Right lobe of liver (tissue), 6 donors: ENCODE measurements around the gene ADARB1. TPM values are rescaled to one million over a fixed set of nuclear protein-coding genes. Genes with fewer than 3 reads are reported as not detected.

Source experiments
- ATAC-seq, 4 donors: fragments of 200-7000 bp; cut with Tn5 transposase; one replicate each; pipeline ENCODE4 v1.9.1; 2020; ENCODE audit warnings: mild to moderate bottlenecking in 4 of 4, moderate library complexity in 4 of 4
- DNase-seq, 3 donors: peaks; one replicate each; pipeline ENCODE4 v3.0.0-alpha.2; 2020
- H3K27ac ChIP-seq, 3 donors: fragments of 200-600 bp; one replicate each; pipeline ENCODE4 v1.8.0; 2022
- H3K27me3 ChIP-seq, 2 donors: fragments of 200-600 bp; one replicate each; pipeline ENCODE4 v1.8.0; 2022
- H3K36me3 ChIP-seq, 4 donors: fragments of 200-600 bp; sonication (generic) in 1 of 4; one replicate each; pipeline versions ENCODE4 v1.5.1 to v1.8.0; 2017 to 2022; ENCODE audit warnings: control low read depth in 1 of 4
- H3K4me1 ChIP-seq, 4 donors: fragments of 200-600 bp; sonication (generic) in 1 of 4; one replicate each; pipeline versions ENCODE4 v1.5.1 to v1.8.0; 2017 to 2022; ENCODE audit warnings: control low read depth in 1 of 4
- H3K4me3 ChIP-seq, 3 donors: fragments of 200-600 bp; one replicate each; pipeline ENCODE4 v1.8.0; 2022
- H3K9me3 ChIP-seq, 4 donors: fragments of 200-600 bp; sonication (generic) in 1 of 4; one replicate each; pipeline versions ENCODE4 v1.5.1 to v1.8.0; 2017 to 2022; ENCODE audit warnings: control low read depth in 1 of 4
- POLR2A ChIP-seq: fragments of 450-650 bp; IDR thresholded peaks from one replicate; pipeline ENCODE4 v1.6.1; 2017; ENCODE audit warnings: antibody characterized with exemption, mild to moderate bottlenecking
- WGBS: methylation state at CpG from one replicate; pipeline ENCODE4 v1.1.6; 2018; ENCODE audit warnings: low coverage, low lambda C conversion rate; ENCODE audit not compliant: insufficient coverage; ENCODE audit errors: missing lambda C conversion rate; 5-methylcytosine and 5-hydroxymethylcytosine counted together
- intact Hi-C, 2 donors: fragments of 100-400 bp; cut with DNase I; formaldehyde crosslinking; loops; one replicate each; pipeline versions ENCODE4 v1.11.2 to v1.14.1; 2022
- total RNA-seq, 6 experiments: library from RNA; depleted of rRNA in 2 of 6; stranded (reverse); fragments of >200 nt in 2 of 6; fragmentation: NEBNext Ultra II Directional in 3 of 6; extraction: Animal tissue kit (Norgen Biotek cat#: 25700) in 3 of 6; gene quantifications; one replicate each; pipeline versions ENCODE4 v1.1.0 to v1.2.4, GENCODE V29; 2016 to 2023
- TF ChIP-seq, protein P1 (sequence below), 4 donors: fragments of 200-600 bp in 3 of 4; fragments of 450-650 bp in 1 of 4; IDR thresholded peaks; one replicate each; pipeline versions ENCODE4 v1.5.1 to v1.8.0; 2016 to 2022; ENCODE audit warnings: antibody characterized with exemption in 4 of 4, mild to moderate bottlenecking in 2 of 4
- donor health status: DM: no; HTN: yes; CAD: no.
- donor health status: DM: no; HTN: no; CAD: no.
- donor health status: DM: no; HTN: no; CAD: no.
- donor health status: DM: no; HTN: yes; CAD: no.
- donor health status: DM: no; HTN: yes; CAD: no.

The ADARB1 gene
- total RNA-seq, 6 experiments from 2014 or later: 4.7 to 9.9 (median 8.6) TPM

DNA sequence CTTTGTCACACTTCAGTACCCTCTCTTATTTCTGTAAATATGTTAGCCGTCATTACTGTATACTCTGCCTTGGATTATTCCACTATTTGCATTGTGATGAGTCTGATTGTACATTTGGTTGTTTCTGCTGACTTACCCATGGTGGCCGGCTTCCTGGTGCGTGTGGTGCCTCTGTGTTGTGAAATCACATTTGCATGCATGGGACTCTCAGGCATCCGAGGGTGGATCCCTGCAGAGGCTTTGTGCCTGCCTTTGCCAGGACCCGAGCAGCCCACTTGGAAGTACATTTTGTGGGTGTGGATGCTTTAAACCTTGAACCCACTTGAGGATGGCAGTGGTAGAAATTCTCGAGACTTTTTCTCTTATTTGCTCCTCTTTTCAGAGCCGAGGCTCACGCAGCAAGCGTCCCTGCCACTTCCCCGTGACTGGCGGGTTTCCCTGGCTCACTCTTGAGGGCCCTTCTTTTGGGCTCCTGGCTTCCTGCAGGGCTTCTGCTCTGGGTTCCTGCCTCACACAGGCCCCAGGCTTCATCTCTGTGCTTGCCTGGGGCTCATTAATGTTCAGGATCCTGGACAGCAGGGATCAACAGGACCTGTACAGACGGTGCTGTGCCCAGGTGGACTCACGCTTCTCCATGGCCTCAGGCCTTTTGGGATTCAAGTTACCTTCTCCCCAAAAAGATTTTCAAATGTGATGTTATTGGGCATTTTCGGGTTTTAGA lies 176.7 kb downstream of the ADARB1 start:
- no peaks in the 10 kb centered on the region for H3K27me3 ChIP-seq
- H3K9me3 ChIP-seq: no peaks in the 10 kb centered on the region
- WGBS: 80% methylated on average over 6 of the region's 14 CpGs
- no peak for ATAC-seq
- intact Hi-C loops: no loop called here
- no peak overlapping the region for H3K4me3 ChIP-seq
- peaks cover 0 to 6% (median 0%) of the 10 kb centered on the region in 4 donors for H3K4me1 ChIP-seq
- no peak overlapping the region for H3K27ac ChIP-seq
- TF ChIP-seq, protein P1, sequence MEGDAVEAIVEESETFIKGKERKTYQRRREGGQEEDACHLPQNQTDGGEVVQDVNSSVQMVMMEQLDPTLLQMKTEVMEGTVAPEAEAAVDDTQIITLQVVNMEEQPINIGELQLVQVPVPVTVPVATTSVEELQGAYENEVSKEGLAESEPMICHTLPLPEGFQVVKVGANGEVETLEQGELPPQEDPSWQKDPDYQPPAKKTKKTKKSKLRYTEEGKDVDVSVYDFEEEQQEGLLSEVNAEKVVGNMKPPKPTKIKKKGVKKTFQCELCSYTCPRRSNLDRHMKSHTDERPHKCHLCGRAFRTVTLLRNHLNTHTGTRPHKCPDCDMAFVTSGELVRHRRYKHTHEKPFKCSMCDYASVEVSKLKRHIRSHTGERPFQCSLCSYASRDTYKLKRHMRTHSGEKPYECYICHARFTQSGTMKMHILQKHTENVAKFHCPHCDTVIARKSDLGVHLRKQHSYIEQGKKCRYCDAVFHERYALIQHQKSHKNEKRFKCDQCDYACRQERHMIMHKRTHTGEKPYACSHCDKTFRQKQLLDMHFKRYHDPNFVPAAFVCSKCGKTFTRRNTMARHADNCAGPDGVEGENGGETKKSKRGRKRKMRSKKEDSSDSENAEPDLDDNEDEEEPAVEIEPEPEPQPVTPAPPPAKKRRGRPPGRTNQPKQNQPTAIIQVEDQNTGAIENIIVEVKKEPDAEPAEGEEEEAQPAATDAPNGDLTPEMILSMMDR (IDR thresholded peaks at IDR 0.05): no peak
- TF ChIP-seq POLR2A: no peak
- no peaks in the 10 kb centered on the region for H3K36me3 ChIP-seq
- no peak for DNase-seq

DNA sequence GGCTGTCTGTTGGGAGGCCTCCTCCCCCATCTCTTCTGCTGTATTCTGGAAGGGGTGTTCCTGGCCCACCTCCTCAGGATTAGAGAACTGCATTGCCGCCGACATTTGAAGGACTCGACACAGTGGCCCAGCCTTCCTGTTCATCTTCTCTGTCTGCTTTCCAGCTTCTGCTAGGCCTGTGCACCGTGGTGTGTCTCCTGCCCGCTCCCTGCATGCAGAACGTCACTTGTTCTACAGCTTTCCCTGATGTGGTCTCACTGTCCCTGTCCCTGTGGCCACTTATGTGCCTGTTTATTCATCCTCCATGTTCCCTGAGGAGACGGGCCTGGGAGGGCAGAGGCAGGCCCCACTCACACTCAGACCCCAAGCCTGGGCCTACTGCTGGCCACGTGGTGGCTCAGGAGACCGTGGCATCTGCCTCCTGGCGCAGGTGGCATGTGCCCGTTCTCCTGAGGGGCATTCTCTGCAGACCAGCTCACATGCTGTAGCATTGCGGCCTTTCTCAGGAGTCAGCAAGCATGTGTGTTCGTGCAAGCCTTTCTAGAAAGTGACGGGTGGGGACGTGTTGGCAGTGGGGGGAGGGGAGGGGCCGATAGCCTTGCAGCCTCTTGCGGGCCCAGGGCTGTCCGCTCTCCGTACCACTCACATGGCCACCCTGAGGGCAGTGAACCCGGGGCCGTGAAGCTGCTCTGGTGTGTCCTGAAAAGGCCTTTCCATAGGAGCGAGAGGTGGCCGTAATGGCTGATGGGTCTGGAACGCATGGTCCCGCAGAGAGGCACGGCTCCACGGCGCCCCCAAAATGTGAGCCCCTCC lies 177.5 kb downstream of the ADARB1 start:
- Histone ChIP-seq H3K27ac (no peak overlapping the region), H3K36me3 (no peaks in the 10 kb centered on the region), H3K4me1 (peaks cover 0 to 6% (median 0%) of the 10 kb centered on the region in 4 donors), H3K9me3 (no peaks in the 10 kb centered on the region), H3K4me3 (no peak overlapping the region), H3K27me3 (no peaks in the 10 kb centered on the region)
- DNase-seq (no peak), ATAC-seq (no peak)
- intact Hi-C loops: no loop called here
- 93% methylated on average over 10 of the region's 28 CpGs for WGBS
- TF ChIP-seq, protein P1 (IDR thresholded peaks at IDR 0.05): no peak

DNA sequence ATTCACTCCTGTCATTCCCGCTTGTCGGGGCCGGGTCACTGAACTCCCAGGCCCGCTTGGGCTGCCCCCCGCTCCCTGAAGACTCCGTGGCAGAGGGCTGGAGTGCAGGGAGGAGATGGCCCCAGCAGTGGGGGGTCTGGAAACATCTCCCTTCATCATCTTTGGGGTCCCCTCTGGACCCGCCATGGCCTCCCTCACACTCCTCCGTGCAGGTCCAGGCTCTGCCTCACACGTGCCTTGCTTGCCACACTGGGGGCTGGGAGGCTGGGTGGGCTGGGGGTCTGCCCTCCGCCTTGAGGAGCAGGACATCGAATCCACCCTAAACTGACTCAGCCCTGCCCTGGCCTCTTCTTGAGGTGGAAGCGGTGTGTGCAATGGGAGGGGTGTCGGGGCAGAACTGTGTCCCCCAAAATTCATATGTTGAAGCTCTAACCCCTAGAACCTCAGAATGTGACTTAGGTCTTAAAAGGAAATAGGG lies 178.1 kb downstream of the ADARB1 start:
- TF ChIP-seq POLR2A: no peak
- TF ChIP-seq, protein P1 (IDR thresholded peaks at IDR 0.05): no peak
- no peak for DNase-seq

DNA sequence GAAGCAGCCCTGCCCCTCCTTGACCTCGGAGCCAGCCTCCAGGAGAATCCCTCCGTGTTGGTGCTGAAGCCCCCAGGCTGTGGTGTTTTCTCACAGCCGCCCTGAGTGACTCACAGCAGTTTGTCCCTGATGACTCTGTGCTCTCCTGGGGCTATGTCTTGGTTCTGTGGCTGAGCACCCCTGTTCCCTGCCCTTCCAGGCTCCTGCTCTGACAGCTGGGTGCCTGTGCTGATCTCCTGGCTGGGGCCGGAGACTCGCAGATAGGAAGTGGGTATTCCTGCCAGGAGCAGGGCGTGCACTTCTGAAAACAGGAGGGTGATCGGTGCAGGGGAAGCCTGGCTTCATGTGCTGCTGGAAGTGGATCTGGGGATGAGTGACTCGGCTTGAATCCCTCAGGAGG lies 178.8 kb downstream of the ADARB1 start:
- H3K9me3 ChIP-seq: no peaks in the 10 kb centered on the region
- H3K27ac ChIP-seq: no peak overlapping the region
- TF ChIP-seq, protein P1 (IDR thresholded peaks at IDR 0.05): no peak
- TF ChIP-seq POLR2A: no peak
- intact Hi-C loops: no loop called here
- ATAC-seq: no peak
- H3K27me3 ChIP-seq: no peaks in the 10 kb centered on the region
- H3K4me1 ChIP-seq: peaks cover 0 to 4% (median 0%) of the 10 kb centered on the region in 4 donors
- H3K36me3 ChIP-seq: no peaks in the 10 kb centered on the region
- H3K4me3 ChIP-seq: no peak overlapping the region
- WGBS: 80% methylated on average over 1 of the region's 8 CpGs
- peak in 1 of 3 donors; percentile 33 for DNase-seq

More for the DNA sequence above, 178.1 kb downstream of the ADARB1 start:
- no peaks in the 10 kb centered on the region for H3K9me3 ChIP-seq
- no peak overlapping the region for H3K27ac ChIP-seq
- H3K36me3 ChIP-seq: no peaks in the 10 kb centered on the region
- no peak for ATAC-seq
- peaks cover 0 to 6% (median 0%) of the 10 kb centered on the region in 4 donors for H3K4me1 ChIP-seq
- H3K27me3 ChIP-seq: no peaks in the 10 kb centered on the region
- H3K4me3 ChIP-seq: no peak overlapping the region
- 86% methylated on average over 8 of the region's 13 CpGs for WGBS
- intact Hi-C loops: no loop called here
